GM20431 (cell line): ENCODE measurements around the gene MAGEB18.

Source experiments
- in situ Hi-C: fragments of 300-500 bp; cut with MseI, MboI; formaldehyde crosslinking; loops from one replicate; pipeline ENCODE4 v1.15.0; 2020; ENCODE audit warnings: low sequenced_read_pairs; ENCODE audit not compliant: unreplicated experiment

The MAGEB18 gene

GRCh38 chrX:26138274-26138673 lies at the start of gene MAGEB18:
MAGEB18 (plus strand) TSS chrX:26138343; CDS start chrX:26138986, 643 bp downstream.
- in situ Hi-C loops: no loop called here

GRCh38 chrX:26100421-26100920 lies 37.7 kb upstream of the MAGEB18 start:
- in situ Hi-C loops: no loop called here

DNA sequence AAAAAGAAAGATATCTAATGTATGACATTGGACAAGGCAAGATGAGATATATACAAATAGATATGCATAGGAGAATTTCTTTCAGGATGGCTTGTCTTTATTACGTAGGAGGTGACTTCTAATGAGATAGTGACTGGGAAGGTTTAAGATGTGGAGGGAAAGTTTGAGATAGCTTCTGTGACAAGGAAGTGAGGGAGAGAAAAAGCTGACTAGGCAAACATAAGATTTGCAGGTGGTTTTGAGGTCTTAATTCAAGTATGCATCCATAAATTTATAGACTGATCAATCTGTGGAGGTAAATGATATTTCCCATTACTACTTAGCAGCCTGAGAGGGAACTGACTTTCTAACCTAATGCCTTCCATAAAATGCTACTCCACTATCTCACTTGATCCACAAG lies 29.0 kb upstream of the MAGEB18 start:
- in situ Hi-C loops: no loop called here

- in situ Hi-C loops: no loop called here
Measured at GRCh38 chrX:26146024-26146423, 7.9 kb downstream of the MAGEB18 start.

GRCh38 chrX:26160301-26160700 lies 22.2 kb downstream of the MAGEB18 start, which contains the start of gene MAGEB6B:
MAGEB6B (plus strand) TSS chrX:26160601; CDS start chrX:26160601, 0 bp downstream.
- in situ Hi-C loops: no loop called here
